ENCODE data around the gene HILPDA. TPM values are rescaled to one million over a fixed set of nuclear protein-coding genes. Genes with fewer than 3 reads are reported as not detected.

Gene HILPDA
- total and polyA plus RNA-seq, 12 donors: 3.0 to 16.0 (median 7.0) TPM

DNA sequence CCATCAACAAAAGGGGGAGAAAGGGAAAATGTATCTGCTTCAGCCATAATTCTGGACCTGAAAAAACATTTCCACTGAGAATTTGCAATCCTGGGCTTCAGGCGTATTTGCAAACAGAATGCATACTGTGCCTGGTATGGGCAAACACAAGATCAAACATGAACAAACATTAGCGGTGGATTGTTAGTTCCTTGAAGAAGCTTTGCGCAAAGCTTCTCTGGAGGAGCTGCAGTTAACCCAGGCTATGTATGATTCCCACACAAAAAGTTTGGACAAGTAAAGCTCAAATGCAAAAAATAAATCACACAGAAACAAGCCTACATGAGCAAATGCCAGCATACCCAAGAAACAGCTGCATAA lies 20.4 kb upstream of the HILPDA start:
- no peak for DNase-seq
- H3K27me3 ChIP-seq: no peaks in the 10 kb centered on the region
- H3K4me3 ChIP-seq: no peak overlapping the region
- no peaks in the 10 kb centered on the region for H3K4me1 ChIP-seq (replicated peaks in 1 of 2)
- H3K9me3 ChIP-seq (replicated peaks in 1 of 3): no peaks in the 10 kb centered on the region
- H3K36me3 ChIP-seq (replicated peaks in 1 of 2): no peaks in the 10 kb centered on the region
- H3K27ac ChIP-seq: no peak overlapping the region
- no peak for TF ChIP-seq POLR2A (IDR thresholded peaks at IDR 0.05)
- TF ChIP-seq, protein P1, sequence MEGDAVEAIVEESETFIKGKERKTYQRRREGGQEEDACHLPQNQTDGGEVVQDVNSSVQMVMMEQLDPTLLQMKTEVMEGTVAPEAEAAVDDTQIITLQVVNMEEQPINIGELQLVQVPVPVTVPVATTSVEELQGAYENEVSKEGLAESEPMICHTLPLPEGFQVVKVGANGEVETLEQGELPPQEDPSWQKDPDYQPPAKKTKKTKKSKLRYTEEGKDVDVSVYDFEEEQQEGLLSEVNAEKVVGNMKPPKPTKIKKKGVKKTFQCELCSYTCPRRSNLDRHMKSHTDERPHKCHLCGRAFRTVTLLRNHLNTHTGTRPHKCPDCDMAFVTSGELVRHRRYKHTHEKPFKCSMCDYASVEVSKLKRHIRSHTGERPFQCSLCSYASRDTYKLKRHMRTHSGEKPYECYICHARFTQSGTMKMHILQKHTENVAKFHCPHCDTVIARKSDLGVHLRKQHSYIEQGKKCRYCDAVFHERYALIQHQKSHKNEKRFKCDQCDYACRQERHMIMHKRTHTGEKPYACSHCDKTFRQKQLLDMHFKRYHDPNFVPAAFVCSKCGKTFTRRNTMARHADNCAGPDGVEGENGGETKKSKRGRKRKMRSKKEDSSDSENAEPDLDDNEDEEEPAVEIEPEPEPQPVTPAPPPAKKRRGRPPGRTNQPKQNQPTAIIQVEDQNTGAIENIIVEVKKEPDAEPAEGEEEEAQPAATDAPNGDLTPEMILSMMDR (IDR thresholded peaks at IDR 0.05): no peak
- WGBS, 4 donors: 78 to 87% (median 79%) methylated on average over 3 of the region's 3 CpGs
- intact Hi-C loops (cut with DNase I): no loop called here

GRCh38 chr7:128437426-128438332 lies 18.0 kb upstream of the HILPDA start:
- WGBS, 4 donors: 80 to 86% (median 84%) methylated on average over 8 of the region's 8 CpGs
- Histone ChIP-seq H3K4me3 (no peak overlapping the region), H3K36me3 (replicated peaks in 1 of 2) (no peaks in the 10 kb centered on the region), H3K27me3 (no peaks in the 10 kb centered on the region), H3K4me1 (replicated peaks in 1 of 2) (no peaks in the 10 kb centered on the region), H3K27ac (no peak overlapping the region), H3K9me3 (replicated peaks in 1 of 3) (no peaks in the 10 kb centered on the region)
- no peak for DNase-seq
- TF ChIP-seq POLR2A (IDR thresholded peaks at IDR 0.05): no peak
- TF ChIP-seq, protein P1 (IDR thresholded peaks at IDR 0.05): no peak
- intact Hi-C loops (cut with DNase I): no loop called here

- no peak overlapping the region for H3K4me3 ChIP-seq
- no peak overlapping the region for H3K27ac ChIP-seq
- intact Hi-C loops (cut with DNase I): no loop called here
- H3K36me3 ChIP-seq (replicated peaks in 1 of 2): no peaks in the 10 kb centered on the region
- no peaks in the 10 kb centered on the region for H3K27me3 ChIP-seq
- H3K4me1 ChIP-seq (replicated peaks in 1 of 2): no peaks in the 10 kb centered on the region
- no peak for TF ChIP-seq POLR2A (IDR thresholded peaks at IDR 0.05)
- TF ChIP-seq, protein P1 (IDR thresholded peaks at IDR 0.05): no peak
- DNase-seq: no peak
- WGBS, 4 donors: 79 to 95% (median 91%) methylated on average over 3 of the region's 3 CpGs
- H3K9me3 ChIP-seq (replicated peaks in 1 of 3): no peaks in the 10 kb centered on the region
These were observed 13.3 kb upstream of the HILPDA start for GRCh38 chr7:128442356-128442755.

DNA sequence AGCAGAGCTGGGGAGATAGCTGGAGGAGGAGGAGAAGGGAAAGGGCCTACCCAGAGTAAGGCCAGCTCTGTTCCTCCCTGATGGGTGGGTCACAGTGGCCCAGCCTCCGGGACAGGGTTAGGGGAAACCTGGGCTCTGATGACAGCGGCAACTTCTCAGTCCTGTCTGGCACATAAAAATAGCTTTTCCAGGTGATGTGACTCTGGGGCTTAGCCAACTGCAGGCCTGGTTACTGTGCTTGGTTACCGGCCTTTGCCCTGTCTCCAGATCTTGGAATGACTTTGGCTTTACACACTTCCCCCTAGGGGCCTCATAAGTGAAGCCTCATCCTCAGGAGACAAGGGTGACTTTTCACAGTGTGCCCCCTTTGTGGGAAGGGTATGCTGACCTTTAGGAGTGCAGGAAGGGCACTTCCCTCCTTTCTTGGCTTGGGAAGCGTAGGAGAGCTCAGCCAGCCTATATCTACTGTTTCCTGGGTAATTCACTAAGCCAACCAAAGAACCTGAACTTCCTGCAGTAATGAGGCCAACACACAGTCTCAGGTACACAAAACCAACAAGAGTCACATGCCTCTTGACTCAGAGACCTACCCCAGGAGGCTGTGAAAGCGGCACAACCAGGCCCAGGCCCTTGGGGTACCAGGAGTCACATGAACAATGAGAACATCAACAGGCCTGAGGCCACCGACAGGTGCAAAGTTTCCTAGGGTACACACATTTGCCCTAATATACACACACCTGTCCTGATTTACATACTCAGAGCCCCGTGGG lies 11.7 kb upstream of the HILPDA start:
- no peaks in the 10 kb centered on the region for H3K4me1 ChIP-seq (replicated peaks in 1 of 2)
- intact Hi-C loops (cut with DNase I): no loop called here
- TF ChIP-seq, protein P1 (IDR thresholded peaks at IDR 0.05): no peak
- no peak for TF ChIP-seq POLR2A (IDR thresholded peaks at IDR 0.05)
- H3K9me3 ChIP-seq (replicated peaks in 1 of 3): no peaks in the 10 kb centered on the region
- 85 to 88% (median 86%) methylated on average over 5 to 7 of the region's 7 CpGs for WGBS, 4 donors
- no peak overlapping the region for H3K27ac ChIP-seq
- H3K27me3 ChIP-seq: no peaks in the 10 kb centered on the region
- H3K36me3 ChIP-seq (replicated peaks in 1 of 2): no peaks in the 10 kb centered on the region
- DNase-seq: no peak
- no peak overlapping the region for H3K4me3 ChIP-seq
